ENCODE results near the gene CLEC3B. TPM values are rescaled to one million over a fixed set of nuclear protein-coding genes. Genes with fewer than 3 reads are reported as not detected.

CLEC3B gene
- polyA plus RNA-seq, 4 donors = 27.0 to 76.6 (median 35.8) TPM

Other genes starting within 250 kb of the CLEC3B start
- gene TMEM42, start 164.4 kb upstream of the CLEC3B start, polyA plus RNA-seq (ENCODE audit: insufficient read length in 4 of 4) = 10 to 100 TPM; 17.8 to 28.5 (median 27.0) TPM
- under 1 TPM in 3 of 4 donors, not detected in 1; 0.06 to 0.10 (median 0.07) TPM for gene TGM4, start 151.7 kb upstream of the CLEC3B start, polyA plus RNA-seq (ENCODE audit: insufficient read length in 4 of 4)
- 10 to 100 TPM; 81.7 to 97.9 (median 84.8) TPM for gene ZDHHC3, start 50.1 kb upstream of the CLEC3B start, polyA plus RNA-seq (ENCODE audit: insufficient read length in 4 of 4)
- 10 to 100 TPM; 41.2 to 54.7 (median 51.5) TPM for gene EXOSC7, start 50.1 kb upstream of the CLEC3B start, polyA plus RNA-seq (ENCODE audit: insufficient read length in 4 of 4)
- gene CDCP1, start 120.1 kb downstream of the CLEC3B start, polyA plus RNA-seq (ENCODE audit: insufficient read length in 4 of 4) = 1 to 10 TPM in 3 of 4 donors, under 1 TPM in 1; 0.49 to 2.0 (median 1.1) TPM
- gene TMEM158, start 200.0 kb downstream of the CLEC3B start, polyA plus RNA-seq (ENCODE audit: insufficient read length in 4 of 4) = 10 to 100 TPM in 2 of 4 donors, 1 to 10 TPM in 2; 7.0 to 38.2 (median 9.3) TPM

Data from left renal pelvis (tissue), 4 donors.